Small intestine (tissue), 7 donors: ENCODE data around the gene IFI27L2. TPM values are rescaled to one million over a fixed set of nuclear protein-coding genes. Genes with fewer than 3 reads are reported as not detected.
"Not testable (repeated sequence)": the region's sequence is repeated elsewhere in the genome, so short reads cannot be mapped to it uniquely, and the experiment has no call there.

ENCODE experiments used
- DNase-seq, 2 donors: peaks; one replicate each; pipeline versions ENCODE4 v3.0.0 to v3.0.0-alpha.2; 2013
- FAIRE-seq: peaks from 2 replicates; lab custom pipeline; 2012; peaks lifted over from hg19 to GRCh38; lab: Jason Lieb, UNC
- H3K27ac ChIP-seq, 3 donors: one replicate each; pipeline ENCODE4 v1.5.1; 2013; ENCODE audit warnings: low read length in 2 of 3, mild to moderate bottlenecking in 2 of 3, control low read depth in 1 of 3, inconsistent platforms in 1 of 3, low read depth in 1 of 3, moderate library complexity in 1 of 3
- H3K27me3 ChIP-seq, 3 donors: one replicate each; pipeline ENCODE4 v1.6.1; 2013; ENCODE audit warnings: low read length in 3 of 3, inconsistent platforms in 1 of 3; ENCODE audit not compliant: control insufficient read depth in 3 of 3, insufficient read depth in 3 of 3
- H3K36me3 ChIP-seq, 3 donors: one replicate each; pipeline ENCODE4 v1.6.1; 2013; ENCODE audit warnings: low read length in 3 of 3, inconsistent platforms in 1 of 3, low read depth in 1 of 3, mild to moderate bottlenecking in 1 of 3, moderate library complexity in 1 of 3; ENCODE audit not compliant: control insufficient read depth in 3 of 3, insufficient read depth in 2 of 3
- H3K4me1 ChIP-seq, 3 donors: one replicate each; pipeline ENCODE4 v1.6.1; 2013; ENCODE audit warnings: low read length in 2 of 3, inconsistent platforms in 1 of 3, low read depth in 1 of 3, mild to moderate bottlenecking in 1 of 3, moderate library complexity in 1 of 3; ENCODE audit not compliant: control insufficient read depth in 3 of 3, insufficient read depth in 2 of 3
- H3K4me3 ChIP-seq, 3 donors: one replicate each; pipeline ENCODE4 v1.5.1; 2013; ENCODE audit warnings: low read length in 3 of 3, control low read depth in 1 of 3, inconsistent platforms in 1 of 3, low read depth in 1 of 3, mild to moderate bottlenecking in 1 of 3, moderate library complexity in 1 of 3
- H3K9me3 ChIP-seq, 2 donors: one replicate each; pipeline ENCODE4 v1.6.1; 2013; ENCODE audit warnings: low read depth in 1 of 2, low read length in 1 of 2; ENCODE audit not compliant: control insufficient read depth in 2 of 2, insufficient read depth in 1 of 2
- WGBS, 3 donors: extraction: QIAGEN DNeasy Blood & Tissue Kit; methylation state at CpG; one replicate each; pipeline ENCODE4 v1.1.7; 2013; 5-methylcytosine and 5-hydroxymethylcytosine counted together
- polyA plus RNA-seq, 4 donors: library from polyadenylated mRNA; stranded (reverse) in 3 of 4; unstranded in 1 of 4; fragments of 200-250 nt in 3 of 4; fragments of 120-200 nt in 1 of 4; gene quantifications; one replicate each; pipeline versions ENCODE4 v1.2.1 to v1.2.3, GENCODE V29; 2013
- donor health status: healthy with polysubstance abuse.
- donor health status: control.
- donor health status: control.
- donor health status: Bipolar disorder and iron deficiency.
- donor health status: healthy.

The IFI27L2 gene
- polyA plus RNA-seq, 4 donors = 23.0 to 96.7 (median 70.2) TPM

DNA sequence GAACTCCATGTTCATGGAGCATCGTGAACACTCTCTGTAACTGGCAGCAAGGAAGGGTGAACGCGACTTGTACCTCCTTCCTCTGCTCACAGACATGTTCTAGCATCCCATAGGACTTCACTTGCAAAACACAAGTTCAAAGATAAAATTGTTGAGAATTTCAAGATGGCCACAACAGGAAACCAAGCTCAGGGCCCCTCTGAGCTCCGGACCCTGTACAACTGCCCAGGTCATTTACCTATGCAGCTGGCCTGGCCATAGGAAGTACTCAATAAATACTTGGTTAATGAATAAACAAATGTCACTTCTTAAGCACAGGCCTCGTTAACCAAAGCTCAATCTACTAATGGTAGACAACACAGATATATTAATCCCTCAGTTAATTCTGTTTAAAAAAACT is 33.1 kb upstream of the IFI27L2 start:
- Histone ChIP-seq H3K27me3 (peaks cover 0 to 13% (median 4%) of the 10 kb centered on the region in 3 donors), H3K9me3 (no peaks in the 10 kb centered on the region), H3K4me1 (no peaks in the 10 kb centered on the region), H3K27ac (no peak overlapping the region), H3K36me3 (no peaks in the 10 kb centered on the region), H3K4me3 (no peak overlapping the region)
- FAIRE-seq (no peak), DNase-seq (no peak)
- WGBS, 3 donors = 70 to 78% (median 75%) methylated on average over 5 of the region's 5 CpGs

DNA sequence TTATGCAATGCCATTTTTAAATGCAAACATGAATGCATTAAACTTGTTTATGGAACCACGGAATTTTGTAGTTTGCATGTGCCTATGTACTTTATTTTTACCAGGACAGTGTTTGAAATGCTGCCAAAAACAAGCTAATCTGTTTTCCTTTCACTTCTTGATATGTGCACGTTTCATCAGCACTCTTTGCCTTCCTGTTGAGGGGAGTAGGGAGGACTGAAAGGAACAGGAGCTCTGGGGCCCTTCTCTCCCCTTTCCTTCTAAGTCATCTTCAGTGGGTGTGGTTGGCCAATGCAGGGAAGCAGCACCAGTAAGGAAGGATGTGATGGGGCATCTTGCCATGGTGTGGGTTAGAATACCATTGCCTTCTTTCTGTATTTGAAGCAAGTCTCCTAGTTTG is 32.6 kb upstream of the IFI27L2 start:
- FAIRE-seq (no peak), DNase-seq (no peak)
- no peak overlapping the region for H3K4me3 ChIP-seq
- no peaks in the 10 kb centered on the region for H3K4me1 ChIP-seq
- peaks cover 0 to 13% (median 4%) of the 10 kb centered on the region in 3 donors for H3K27me3 ChIP-seq
- no peaks in the 10 kb centered on the region for H3K36me3 ChIP-seq
- no peak overlapping the region for H3K27ac ChIP-seq
- 0 to 1% (median 1%) methylated on average over 2 of the region's 2 CpGs for WGBS, 3 donors
- no peaks in the 10 kb centered on the region for H3K9me3 ChIP-seq

- no peak for DNase-seq
- Histone ChIP-seq H3K36me3 (no peaks in the 10 kb centered on the region), H3K4me3 (no peak overlapping the region), H3K27ac (no peak overlapping the region), H3K9me3 (no peaks in the 10 kb centered on the region), H3K4me1 (peaks cover 0 to 8% (median 0%) of the 10 kb centered on the region in 3 donors), H3K27me3 (peaks cover 0 to 13% (median 4%) of the 10 kb centered on the region in 3 donors)
- no peak for FAIRE-seq
- WGBS, 3 donors = 43 to 51% (median 45%) methylated on average over 2 of the region's 2 CpGs
These were observed 31.7 kb upstream of the IFI27L2 start for GRCh38 chr14:94161058-94161457.

GRCh38 chr14:94158239-94158883 is 29.0 kb upstream of the IFI27L2 start:
- Histone ChIP-seq H3K27ac (no peak overlapping the region), H3K27me3 (peaks cover 0 to 3% (median 2%) of the 10 kb centered on the region in 3 donors), H3K4me1 (peaks cover 0 to 8% (median 0%) of the 10 kb centered on the region in 3 donors), H3K4me3 (no peak overlapping the region), H3K36me3 (no peaks in the 10 kb centered on the region), H3K9me3 (peaks cover 0 to 8% of the 10 kb centered on the region in 2 donors)
- FAIRE-seq (no peak), DNase-seq (no peak)
- 56 to 63% (median 59%) methylated on average over 10 of the region's 10 CpGs for WGBS, 3 donors

DNA sequence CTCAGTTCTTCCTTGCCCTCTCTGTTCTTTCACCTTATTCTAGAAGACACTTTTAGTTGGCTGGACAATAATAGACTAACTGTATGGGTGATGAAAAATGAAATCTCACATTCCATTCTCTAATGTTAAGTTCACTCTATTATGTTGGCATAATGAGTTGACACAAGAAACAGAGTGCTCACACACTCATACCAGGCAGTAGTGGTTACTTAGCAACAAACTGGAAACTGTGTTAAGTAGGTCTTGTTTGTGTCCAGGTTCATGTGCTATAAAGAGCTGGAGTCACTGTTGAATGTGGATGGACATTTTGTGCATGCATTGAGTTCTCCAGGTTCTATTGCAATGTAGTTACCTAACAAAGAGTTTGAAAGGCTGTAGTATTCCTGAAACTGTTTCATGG is 27.8 kb upstream of the IFI27L2 start:
- H3K4me1 ChIP-seq = peaks cover 0 to 11% (median 0%) of the 10 kb centered on the region in 3 donors
- DNase-seq = no peak
- H3K27ac ChIP-seq = no peak overlapping the region
- no peaks in the 10 kb centered on the region for H3K36me3 ChIP-seq
- H3K9me3 ChIP-seq = peaks cover 0 to 8% of the 10 kb centered on the region in 2 donors
- H3K4me3 ChIP-seq = no peak overlapping the region
- FAIRE-seq = no peak
- H3K27me3 ChIP-seq = peaks cover 0 to 3% (median 2%) of the 10 kb centered on the region in 3 donors

GRCh38 chr14:94156143-94156542 is 26.7 kb upstream of the IFI27L2 start:
- not testable (repeated sequence) for DNase-seq, H3K27ac ChIP-seq, FAIRE-seq, H3K4me3 ChIP-seq, H3K36me3 ChIP-seq, H3K9me3 ChIP-seq, H3K27me3 ChIP-seq
- 50 to 76% (median 72%) methylated on average over 1 of the region's 1 CpG for WGBS, 3 donors
- peaks cover 0 to 11% (median 0%) of the 10 kb centered on the region in 3 donors for H3K4me1 ChIP-seq

DNA sequence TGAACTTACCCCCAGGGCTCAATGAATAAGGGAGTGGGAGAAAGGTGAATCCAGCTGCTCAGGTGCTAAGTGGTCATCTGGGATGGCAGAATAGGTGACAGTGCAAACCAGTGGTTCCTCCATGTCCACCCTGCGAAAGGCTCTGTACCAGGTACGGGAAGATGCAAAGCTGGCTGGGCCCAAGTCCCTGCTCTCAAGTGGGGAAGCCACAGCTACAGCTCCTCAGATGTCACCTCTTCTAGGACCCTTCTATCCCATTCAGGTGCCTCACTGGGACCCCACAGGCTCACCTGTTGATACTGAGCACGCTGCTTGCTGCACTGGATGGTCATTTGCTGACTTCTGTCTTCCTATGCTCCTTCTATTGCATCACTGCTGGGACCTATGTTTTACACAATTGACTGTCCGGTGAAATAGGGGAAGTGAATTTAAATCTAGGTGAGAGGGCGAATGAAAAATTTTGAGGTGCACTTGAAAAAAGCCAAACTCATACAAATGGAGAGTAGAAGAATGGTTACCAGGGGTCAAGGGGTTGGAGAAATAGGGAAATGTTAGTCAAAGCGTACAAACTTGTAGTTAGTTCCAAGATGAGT is 24.4 kb upstream of the IFI27L2 start:
- Histone ChIP-seq H3K4me3 (no peak overlapping the region), H3K4me1 (peaks cover 0 to 11% (median 0%) of the 10 kb centered on the region in 3 donors), H3K27ac (no peak overlapping the region), H3K9me3 (peaks cover 0 to 8% of the 10 kb centered on the region in 2 donors), H3K27me3 (peaks cover 0 to 3% (median 2%) of the 10 kb centered on the region in 3 donors), H3K36me3 (no peaks in the 10 kb centered on the region)
- 82 to 89% (median 82%) methylated on average over 6 of the region's 6 CpGs for WGBS, 3 donors
- DNase-seq = no peak
- no peak for FAIRE-seq

DNA sequence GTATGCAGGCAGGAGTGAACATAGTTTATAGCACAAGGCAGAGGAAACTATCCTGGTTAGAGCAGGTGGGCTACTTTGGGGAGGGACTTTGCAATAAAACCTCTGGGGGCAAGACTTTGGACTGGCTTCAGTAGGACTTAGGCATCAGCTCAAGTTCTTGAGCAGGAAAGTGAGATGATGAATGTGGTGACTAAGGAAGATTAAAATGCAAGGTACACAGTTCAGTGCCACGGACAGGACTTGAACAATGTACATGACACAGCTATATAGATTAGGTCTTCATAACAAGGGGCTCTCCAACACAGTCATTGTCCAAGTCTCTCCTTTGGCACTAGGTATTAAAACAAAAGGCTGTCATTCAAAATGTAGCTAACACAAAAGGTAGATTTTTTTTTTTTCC is 23.3 kb upstream of the IFI27L2 start:
- DNase-seq = peak in 1 of 2 donors; percentile 44
- Histone ChIP-seq H3K27me3 (peaks cover 0 to 3% (median 2%) of the 10 kb centered on the region in 3 donors), H3K9me3 (peaks cover 0 to 8% of the 10 kb centered on the region in 2 donors), H3K4me3 (no peak overlapping the region), H3K27ac (peak overlapping the region in 1 of 3 donors; percentile 23), H3K36me3 (no peaks in the 10 kb centered on the region), H3K4me1 (peaks cover 0 to 11% (median 0%) of the 10 kb centered on the region in 3 donors)
- no peak for FAIRE-seq
- 23 to 56% (median 41%) methylated on average over 1 of the region's 1 CpG for WGBS, 3 donors
